HepG2 (cell line): ENCODE results near the gene GNMT. TPM values are rescaled to one million over a fixed set of nuclear protein-coding genes. Genes with fewer than 3 reads are reported as not detected.

ENCODE experiments used
- CHD4 ChIP-seq: fragments of 200-600 bp; sonication (generic); IDR thresholded peaks from 2 replicates; pipeline ENCODE4 v1.7.0; 2017; ENCODE audit warnings: mild to moderate bottlenecking, low read length, borderline replicate concordance
- FOXA3 ChIP-seq: IDR thresholded peaks from 2 replicates; pipeline ENCODE4 v1.6.1; 2016; ENCODE audit warnings: missing genetic modification reagents, missing compliant biosample characterization
- GATAD2A ChIP-seq: IDR thresholded peaks from 2 replicates; pipeline ENCODE4 v1.6.1; 2016
- KDM2A ChIP-seq: sonication (generic); formaldehyde crosslinking; IDR thresholded peaks from 2 replicates; pipeline ENCODE4 v1.4.0; 2020; ENCODE audit warnings: low read depth, missing genetic modification reagents, borderline replicate concordance
- KDM5B ChIP-seq: sonication (generic); formaldehyde crosslinking; IDR thresholded peaks from 2 replicates; pipeline ENCODE4 v1.4.0; 2020; ENCODE audit warnings: missing genetic modification reagents, mild to moderate bottlenecking, borderline replicate concordance
- MAFG ChIP-seq: sonication (generic); formaldehyde crosslinking; IDR thresholded peaks from 2 replicates; pipeline ENCODE4 v1.5.1; 2020; ENCODE audit warnings: mild to moderate bottlenecking, missing genetic modification reagents
- MED1 ChIP-seq: sonication (generic); formaldehyde crosslinking; IDR thresholded peaks from 2 replicates; pipeline ENCODE4 v1.4.0; 2020; ENCODE audit warnings: missing genetic modification reagents
- POLR2G ChIP-seq: fragments of 200-400 bp; formaldehyde crosslinking; IDR thresholded peaks from 2 replicates; pipeline ENCODE4 v1.6.1; 2018; ENCODE audit warnings: mild to moderate bottlenecking, low read depth, low read length, moderate library complexity
- RNF2 ChIP-seq: fragments of 450-650 bp; conservative IDR thresholded peaks from 2 replicates; pipeline ENCODE4 v1.6.1; 2016; ENCODE audit warnings: low read depth
- SAP130 ChIP-seq: IDR thresholded peaks from 2 replicates; pipeline ENCODE4 v1.6.1; 2016; ENCODE audit warnings: low read depth
- TBX2 ChIP-seq: sonication (generic); formaldehyde crosslinking; IDR thresholded peaks from 2 replicates; pipeline ENCODE4 v1.5.0; 2020; ENCODE audit warnings: missing genetic modification reagents, mild to moderate bottlenecking, borderline replicate concordance
- ZBTB7B ChIP-seq: sonication (generic); formaldehyde crosslinking; IDR thresholded peaks from 2 replicates; pipeline ENCODE4 v1.4.0; 2020; ENCODE audit warnings: missing genetic modification reagents
- ZNF343 ChIP-seq: sonication (generic); formaldehyde crosslinking; IDR thresholded peaks from 2 replicates; pipeline ENCODE4 v1.4.0; 2020; ENCODE audit warnings: mild to moderate bottlenecking, missing genetic modification reagents
- ZNF501 ChIP-seq: sonication (generic); formaldehyde crosslinking; IDR thresholded peaks from 2 replicates; pipeline ENCODE4 v1.5.1; 2020; ENCODE audit warnings: mild to moderate bottlenecking, moderate library complexity, missing genetic modification reagents
- ZNF629 ChIP-seq: sonication (generic); formaldehyde crosslinking; conservative IDR thresholded peaks from 2 replicates; pipeline ENCODE4 v1.5.0; 2020; ENCODE audit warnings: missing genetic modification reagents
- polyA plus RNA-seq, 8 experiments: library from polyadenylated mRNA; depleted of rRNA in 3 of 8; stranded (reverse) in 7 of 8; unstranded in 1 of 8; fragments of >200 nt; fragmentation: Illumina TruSeq in 4 of 8; extraction: Trizol in 4 of 8; gene quantifications; 2 replicates each; pipeline versions ENCODE4 v1.2.1 to v1.2.3, GENCODE V29; 2011 to 2016; ENCODE audit warnings: low read depth in 4 of 8, missing spikeins in 1 of 8, mixed read lengths in 1 of 8; ENCODE audit not compliant: insufficient read depth in 1 of 8
- total RNA-seq, 5 experiments: library from RNA; depleted of rRNA; stranded (reverse); fragments of >200 nt; fragmentation: Illumina TruSeq; extraction: Trizol; gene quantifications; 2 replicates each; pipeline ENCODE4 v1.2.3, GENCODE V29; 2016; ENCODE audit warnings: low read depth in 1 of 5
- TF ChIP-seq, protein P1 (sequence below): sonication (generic); formaldehyde crosslinking; conservative IDR thresholded peaks from 2 replicates; pipeline ENCODE4 v1.4.0; 2020; ENCODE audit warnings: mild to moderate bottlenecking, missing genetic modification reagents, moderate library complexity
- TF ChIP-seq, protein P2 (sequence below): sonication (generic); formaldehyde crosslinking; IDR thresholded peaks from 2 replicates; pipeline ENCODE4 v1.5.0; 2020; ENCODE audit warnings: mild to moderate bottlenecking, missing genetic modification reagents, borderline replicate concordance
- TF ChIP-seq, protein P3 (sequence below): sonication (generic); formaldehyde crosslinking; IDR thresholded peaks from 2 replicates; pipeline ENCODE4 v1.9.0; 2022; ENCODE audit warnings: low read depth, missing genetic modification reagents
- TF ChIP-seq, protein P4 (sequence below): IDR thresholded peaks from 2 replicates; pipeline ENCODE4 v1.6.1; 2016; ENCODE audit warnings: low read depth, borderline replicate concordance

Gene GNMT
- total and polyA plus RNA-seq, 2 of the 13 experiments (the other 11 are each of a cell fraction or from before 2014, with no cell fraction given), result 2.8 to 7.0 TPM

DNA sequence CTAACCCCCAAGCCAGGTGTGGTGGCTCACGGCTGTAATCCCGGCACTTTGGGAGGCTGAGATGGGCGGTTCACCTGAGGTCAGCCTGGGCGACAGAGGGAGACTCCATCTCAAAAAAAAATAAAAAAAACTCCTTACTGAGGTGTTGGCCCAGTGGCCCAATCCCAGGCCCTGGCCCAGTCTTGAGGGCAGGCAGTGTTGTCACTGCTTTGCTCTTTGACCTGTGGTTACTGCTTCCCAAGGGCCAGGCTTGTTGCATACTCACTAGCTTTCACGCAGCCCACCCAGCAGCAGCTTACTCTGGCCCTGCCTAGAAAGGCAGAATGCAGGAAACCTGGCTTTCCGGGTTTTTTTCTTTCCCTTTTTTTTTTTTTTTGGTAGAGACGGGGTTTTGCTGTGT, 18.1 kb upstream of the GNMT start (continued):
- TF ChIP-seq, protein P1, sequence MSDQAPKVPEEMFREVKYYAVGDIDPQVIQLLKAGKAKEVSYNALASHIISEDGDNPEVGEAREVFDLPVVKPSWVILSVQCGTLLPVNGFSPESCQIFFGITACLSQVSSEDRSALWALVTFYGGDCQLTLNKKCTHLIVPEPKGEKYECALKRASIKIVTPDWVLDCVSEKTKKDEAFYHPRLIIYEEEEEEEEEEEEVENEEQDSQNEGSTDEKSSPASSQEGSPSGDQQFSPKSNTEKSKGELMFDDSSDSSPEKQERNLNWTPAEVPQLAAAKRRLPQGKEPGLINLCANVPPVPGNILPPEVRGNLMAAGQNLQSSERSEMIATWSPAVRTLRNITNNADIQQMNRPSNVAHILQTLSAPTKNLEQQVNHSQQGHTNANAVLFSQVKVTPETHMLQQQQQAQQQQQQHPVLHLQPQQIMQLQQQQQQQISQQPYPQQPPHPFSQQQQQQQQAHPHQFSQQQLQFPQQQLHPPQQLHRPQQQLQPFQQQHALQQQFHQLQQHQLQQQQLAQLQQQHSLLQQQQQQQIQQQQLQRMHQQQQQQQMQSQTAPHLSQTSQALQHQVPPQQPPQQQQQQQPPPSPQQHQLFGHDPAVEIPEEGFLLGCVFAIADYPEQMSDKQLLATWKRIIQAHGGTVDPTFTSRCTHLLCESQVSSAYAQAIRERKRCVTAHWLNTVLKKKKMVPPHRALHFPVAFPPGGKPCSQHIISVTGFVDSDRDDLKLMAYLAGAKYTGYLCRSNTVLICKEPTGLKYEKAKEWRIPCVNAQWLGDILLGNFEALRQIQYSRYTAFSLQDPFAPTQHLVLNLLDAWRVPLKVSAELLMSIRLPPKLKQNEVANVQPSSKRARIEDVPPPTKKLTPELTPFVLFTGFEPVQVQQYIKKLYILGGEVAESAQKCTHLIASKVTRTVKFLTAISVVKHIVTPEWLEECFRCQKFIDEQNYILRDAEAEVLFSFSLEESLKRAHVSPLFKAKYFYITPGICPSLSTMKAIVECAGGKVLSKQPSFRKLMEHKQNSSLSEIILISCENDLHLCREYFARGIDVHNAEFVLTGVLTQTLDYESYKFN (CRISPR knock-in tag), result peak; percentile 57
- TF ChIP-seq TBX2 (0 out of 2 replicates have a peak, but pooled peaks have one; percentile 46), ZNF343 (CRISPR knock-in tag) (0 out of 2 replicates have a peak, but pooled peaks have one; percentile 69), GATAD2A (peak; percentile 34; the same call in 1 of the 2 replicates), MED1 (CRISPR knock-in tag) (no peak), ZNF501 (CRISPR knock-in tag) (peak; percentile 31; the same call in 1 of the 2 replicates), KDM2A (CRISPR knock-in tag) (no peak), MAFG (no peak), ZBTB7B (CRISPR knock-in tag) (peak; percentile 68), ZNF629 (CRISPR knock-in tag) (no peak), FOXA3 (0 out of 2 replicates have a peak, but pooled peaks have one; percentile 18), RNF2 (no peak), POLR2G (no peak), KDM5B (CRISPR knock-in tag) (peak; percentile 74; the same call in 1 of the 2 replicates), CHD4 (no peak), SAP130 (peak; percentile 35; the same call in 1 of the 2 replicates)
- TF ChIP-seq, protein P2, sequence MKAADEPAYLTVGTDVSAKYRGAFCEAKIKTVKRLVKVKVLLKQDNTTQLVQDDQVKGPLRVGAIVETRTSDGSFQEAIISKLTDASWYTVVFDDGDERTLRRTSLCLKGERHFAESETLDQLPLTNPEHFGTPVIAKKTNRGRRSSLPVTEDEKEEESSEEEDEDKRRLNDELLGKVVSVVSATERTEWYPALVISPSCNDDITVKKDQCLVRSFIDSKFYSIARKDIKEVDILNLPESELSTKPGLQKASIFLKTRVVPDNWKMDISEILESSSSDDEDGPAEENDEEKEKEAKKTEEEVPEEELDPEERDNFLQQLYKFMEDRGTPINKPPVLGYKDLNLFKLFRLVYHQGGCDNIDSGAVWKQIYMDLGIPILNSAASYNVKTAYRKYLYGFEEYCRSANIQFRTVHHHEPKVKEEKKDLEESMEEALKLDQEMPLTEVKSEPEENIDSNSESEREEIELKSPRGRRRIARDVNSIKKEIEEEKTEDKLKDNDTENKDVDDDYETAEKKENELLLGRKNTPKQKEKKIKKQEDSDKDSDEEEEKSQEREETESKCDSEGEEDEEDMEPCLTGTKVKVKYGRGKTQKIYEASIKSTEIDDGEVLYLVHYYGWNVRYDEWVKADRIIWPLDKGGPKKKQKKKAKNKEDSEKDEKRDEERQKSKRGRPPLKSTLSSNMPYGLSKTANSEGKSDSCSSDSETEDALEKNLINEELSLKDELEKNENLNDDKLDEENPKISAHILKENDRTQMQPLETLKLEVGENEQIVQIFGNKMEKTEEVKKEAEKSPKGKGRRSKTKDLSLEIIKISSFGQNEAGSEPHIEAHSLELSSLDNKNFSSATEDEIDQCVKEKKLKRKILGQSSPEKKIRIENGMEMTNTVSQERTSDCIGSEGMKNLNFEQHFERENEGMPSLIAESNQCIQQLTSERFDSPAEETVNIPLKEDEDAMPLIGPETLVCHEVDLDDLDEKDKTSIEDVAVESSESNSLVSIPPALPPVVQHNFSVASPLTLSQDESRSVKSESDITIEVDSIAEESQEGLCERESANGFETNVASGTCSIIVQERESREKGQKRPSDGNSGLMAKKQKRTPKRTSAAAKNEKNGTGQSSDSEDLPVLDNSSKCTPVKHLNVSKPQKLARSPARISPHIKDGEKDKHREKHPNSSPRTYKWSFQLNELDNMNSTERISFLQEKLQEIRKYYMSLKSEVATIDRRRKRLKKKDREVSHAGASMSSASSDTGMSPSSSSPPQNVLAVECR (CRISPR knock-in tag), result peak; percentile 36; the same call in 1 of the 2 replicates
- TF ChIP-seq, protein P3, sequence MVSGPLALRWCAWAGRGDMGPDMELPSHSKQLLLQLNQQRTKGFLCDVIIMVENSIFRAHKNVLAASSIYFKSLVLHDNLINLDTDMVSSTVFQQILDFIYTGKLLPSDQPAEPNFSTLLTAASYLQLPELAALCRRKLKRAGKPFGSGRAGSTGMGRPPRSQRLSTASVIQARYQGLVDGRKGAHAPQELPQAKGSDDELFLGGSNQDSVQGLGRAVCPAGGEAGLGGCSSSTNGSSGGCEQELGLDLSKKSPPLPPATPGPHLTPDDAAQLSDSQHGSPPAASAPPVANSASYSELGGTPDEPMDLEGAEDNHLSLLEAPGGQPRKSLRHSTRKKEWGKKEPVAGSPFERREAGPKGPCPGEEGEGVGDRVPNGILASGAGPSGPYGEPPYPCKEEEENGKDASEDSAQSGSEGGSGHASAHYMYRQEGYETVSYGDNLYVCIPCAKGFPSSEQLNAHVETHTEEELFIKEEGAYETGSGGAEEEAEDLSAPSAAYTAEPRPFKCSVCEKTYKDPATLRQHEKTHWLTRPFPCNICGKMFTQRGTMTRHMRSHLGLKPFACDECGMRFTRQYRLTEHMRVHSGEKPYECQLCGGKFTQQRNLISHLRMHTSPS (CRISPR knock-in tag), result no peak
- TF ChIP-seq, protein P4, sequence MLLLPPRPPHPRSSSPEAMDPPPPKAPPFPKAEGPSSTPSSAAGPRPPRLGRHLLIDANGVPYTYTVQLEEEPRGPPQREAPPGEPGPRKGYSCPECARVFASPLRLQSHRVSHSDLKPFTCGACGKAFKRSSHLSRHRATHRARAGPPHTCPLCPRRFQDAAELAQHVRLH (CRISPR knock-in tag), result peak; percentile 29; the same call in 1 of the 2 replicates
